GM12891 (cell line): ENCODE data around the gene ZNF81.
"Not testable (repeated sequence)": the region's sequence is repeated elsewhere in the genome, so short reads cannot be mapped to it uniquely, and the experiment has no call there.

Experiments used
- PAX5 ChIP-seq: IDR thresholded peaks from 2 replicates; pipeline ENCODE4 v1.6.1; 2011; ENCODE audit warnings: low read length, moderate library complexity, mild to moderate bottlenecking; ENCODE audit not compliant: insufficient read depth, severe bottlenecking
- POLR2A ChIP-seq: IDR thresholded peaks from 2 replicates; pipeline ENCODE4 v1.6.1; 2011; ENCODE audit warnings: low read depth, low read length, control low read depth
- POLR2AphosphoS5 ChIP-seq: IDR thresholded peaks from 2 replicates; pipeline ENCODE4 v1.6.1; 2011; ENCODE audit warnings: low read depth, low read length, control low read depth
- POU2F2 ChIP-seq: IDR thresholded peaks from 2 replicates; pipeline ENCODE4 v1.6.1; 2011; ENCODE audit warnings: low read depth, mild to moderate bottlenecking, control low read depth, low read length, moderate library complexity
- TAF1 ChIP-seq: IDR thresholded peaks from 2 replicates; pipeline ENCODE4 v1.6.1; 2011; ENCODE audit warnings: low read depth, low read length, control low read depth

DNA sequence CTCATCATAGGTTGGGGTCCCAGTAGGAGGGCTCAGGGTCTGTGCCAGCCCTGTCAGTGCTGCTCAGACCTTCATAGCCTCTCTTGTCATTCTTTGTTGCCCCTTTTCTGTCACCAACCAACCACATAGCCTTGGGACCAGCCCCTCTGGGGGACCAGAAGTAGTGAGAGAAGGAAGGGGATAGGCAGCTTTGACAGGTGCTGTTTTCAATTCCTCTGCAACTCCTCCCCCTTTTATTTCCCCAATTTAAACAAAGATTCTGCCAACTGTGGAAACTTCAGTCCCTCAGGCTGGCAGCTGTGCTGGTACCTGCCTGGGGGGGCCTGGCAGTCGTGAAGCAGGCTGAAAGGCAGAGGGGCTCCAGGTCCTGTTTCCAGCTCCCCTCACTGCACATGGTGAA is 30.9 kb upstream of the ZNF81 start:
- TF ChIP-seq POLR2A, TAF1, POLR2AphosphoS5, POU2F2, PAX5: not testable (repeated sequence)
